Endothelial cell of umbilical vein (primary cell): ENCODE results near the gene SEMA4C. TPM values are rescaled to one million over a fixed set of nuclear protein-coding genes. Genes with fewer than 3 reads are reported as not detected.

Experiments
- BruUV-seq: library from RNA; stranded (reverse); fragments of 400-500 nt; replicated peaks from 2 replicates; lab custom pipeline; 2021; lab: Mats Ljungman, UMichigan
- CTCF ChIA-PET: fragments of 300-600, 350-600 bp; sonication (Branson Sonifier 250); formaldehyde crosslinking; loops from one replicate; lab custom pipeline; 2021; ENCODE audit warnings: antibody characterized with exemption, inconsistent platforms; lab: Charles Lee
- POLR2A ChIA-PET: fragments of 300-600, 350-600 bp; sonication (Branson Sonifier 250); formaldehyde crosslinking; loops from one replicate; lab custom pipeline; 2021; ENCODE audit warnings: antibody characterized with exemption, inconsistent platforms; lab: Charles Lee
- DNase-seq: peaks from one replicate; pipeline ENCODE4 v3.0.0-alpha.2; 2011; ENCODE audit warnings: low read depth, low spot score
- FAIRE-seq: peaks from 2 replicates; lab custom pipeline; 2011; peaks lifted over from hg19 to GRCh38; lab: Jason Lieb, UNC
- H2AFZ ChIP-seq: 2 replicates; pipeline ENCODE4 v1.6.0; 2012; ENCODE audit warnings: low read depth, low read length, control low read depth, inconsistent platforms
- H3K27ac ChIP-seq: 2 replicates; pipeline ENCODE4 v1.5.1; 2011; ENCODE audit warnings: low read depth, mild to moderate bottlenecking, control low read depth, low read length, moderate library complexity; ENCODE audit not compliant: insufficient read depth
- H3K27me3 ChIP-seq, 2 experiments: 2 replicates each; pipeline versions ENCODE4 v1.6.0 to v1.6.1; 2011; ENCODE audit warnings: low read length in 2 of 2, mixed read lengths in 1 of 2; ENCODE audit not compliant: control insufficient read depth in 2 of 2, insufficient read depth in 2 of 2
- H3K36me3 ChIP-seq, 2 experiments: 2 replicates in 1 of 2; 3 replicates in 1 of 2; pipeline ENCODE4 v1.5.1; 2011; ENCODE audit warnings: low read length in 2 of 2, mild to moderate bottlenecking in 1 of 2, moderate library complexity in 1 of 2; ENCODE audit not compliant: control insufficient read depth in 2 of 2, insufficient read depth in 2 of 2; ENCODE audit errors: extremely low read depth in 1 of 2
- H3K4me1 ChIP-seq: 3 replicates; pipeline ENCODE4 v1.5.1; 2011; ENCODE audit warnings: mild to moderate bottlenecking, low read length; ENCODE audit not compliant: control insufficient read depth, insufficient read depth; ENCODE audit errors: extremely low read depth
- H3K4me2 ChIP-seq: 2 replicates; pipeline ENCODE4 v1.6.1; 2011; ENCODE audit warnings: low read length, control low read depth, mixed read lengths; ENCODE audit not compliant: insufficient read depth
- H3K4me3 ChIP-seq, 3 experiments: fragments of 200-600 bp in 1 of 3; sonication (generic), shearing (Covaris generic) in 1 of 3; replicated peaks in 1 of 3; 2 replicates each; pipeline ENCODE4 v1.5.1; 2011 to 2016; ENCODE audit warnings: control low read depth in 3 of 3, low read length in 3 of 3, mild to moderate bottlenecking in 2 of 3, inconsistent platforms in 1 of 3, low read depth in 1 of 3, moderate library complexity in 1 of 3; ENCODE audit not compliant: insufficient read depth in 1 of 3
- H3K79me2 ChIP-seq: 2 replicates; pipeline ENCODE4 v1.6.0; 2012; ENCODE audit warnings: low read length, inconsistent platforms; ENCODE audit not compliant: control insufficient read depth, insufficient read depth
- H3K9ac ChIP-seq: replicated peaks from 2 replicates; pipeline ENCODE3; 2011; ENCODE audit warnings: low read length, control low read depth; ENCODE audit not compliant: insufficient read depth; ENCODE audit errors: extremely low read depth
- H3K9me1 ChIP-seq: replicated peaks from 3 replicates; pipeline ENCODE4 v1.6.0; 2011; ENCODE audit warnings: mild to moderate bottlenecking, low read length; ENCODE audit not compliant: control insufficient read depth, insufficient read depth; ENCODE audit errors: extremely low read depth
- H3K9me3 ChIP-seq: replicated peaks from 2 replicates; pipeline ENCODE4 v1.5.1; 2012; ENCODE audit warnings: low read length, inconsistent platforms; ENCODE audit not compliant: control insufficient read depth, insufficient read depth
- H4K20me1 ChIP-seq: replicated peaks from 2 replicates; pipeline ENCODE3; 2011; ENCODE audit warnings: mild to moderate bottlenecking, low read length; ENCODE audit not compliant: control insufficient read depth, insufficient read depth; ENCODE audit errors: extremely low read depth
- CTCF ChIP-seq, 2 donors: IDR thresholded peaks; 1 replicate in 1 of 2; 2 replicates in 1 of 2; pipeline ENCODE4 v1.5.1; 2011; ENCODE audit warnings: low read length in 2 of 2, mild to moderate bottlenecking in 2 of 2, moderate library complexity in 2 of 2, control low read depth in 1 of 2, inconsistent platforms in 1 of 2, low read depth in 1 of 2; ENCODE audit not compliant: insufficient read depth in 1 of 2; ENCODE audit errors: extremely low read depth in 1 of 2
- EZH2 ChIP-seq: IDR thresholded peaks from 2 replicates; pipeline ENCODE4 v1.6.1; 2012; ENCODE audit warnings: borderline replicate concordance, low read depth, mild to moderate bottlenecking, moderate library complexity, low read length, inconsistent platforms; ENCODE audit not compliant: severe bottlenecking
- FOS ChIP-seq: IDR thresholded peaks from 2 replicates; pipeline ENCODE4 v1.6.1; 2011; ENCODE audit warnings: mild to moderate bottlenecking, low read length, moderate library complexity, borderline replicate concordance; ENCODE audit not compliant: insufficient read depth
- GATA2 ChIP-seq: IDR thresholded peaks from 2 replicates; pipeline ENCODE4 v1.7.0; 2011; ENCODE audit warnings: low read depth, mild to moderate bottlenecking, moderate library complexity, mixed read lengths, low read length; ENCODE audit not compliant: insufficient read length, insufficient read depth
- JUN ChIP-seq: IDR thresholded peaks from 2 replicates; pipeline ENCODE4 v1.6.1; 2011; ENCODE audit warnings: borderline replicate concordance, low read depth; ENCODE audit not compliant: insufficient read length, insufficient read depth
- MAX ChIP-seq: IDR thresholded peaks from 2 replicates; pipeline ENCODE4 v1.6.1; 2011; ENCODE audit not compliant: insufficient read depth, insufficient read length
- MYC ChIP-seq: IDR thresholded peaks from one replicate; pipeline ENCODE4 v1.6.1; 2011; ENCODE audit warnings: mild to moderate bottlenecking, low read depth, low read length
- POLR2A ChIP-seq: IDR thresholded peaks from 2 replicates; pipeline ENCODE4 v1.6.1; 2012; ENCODE audit warnings: low read depth, mild to moderate bottlenecking, control low read depth, low read length
- POLR2AphosphoS5 ChIP-seq: IDR thresholded peaks from 2 replicates; pipeline ENCODE4 v1.6.1; 2012; ENCODE audit warnings: low read depth, mild to moderate bottlenecking, control low read depth, low read length, moderate library complexity; ENCODE audit not compliant: insufficient read depth
- dilution Hi-C: fragments of 300-500 bp; cut with MboI; formaldehyde crosslinking; loops from one replicate; pipeline ENCODE4 v1.15.0; 2019; ENCODE audit warnings: low sequenced_read_pairs; ENCODE audit not compliant: extremely low pct_ligation_motif_present
- intact Hi-C: fragments of 100-400 bp; cut with micrococcal nuclease; formaldehyde crosslinking; loops from one replicate; pipeline ENCODE4 v1.10.0; 2022
- polyA plus RNA-seq, 4 experiments: library from polyadenylated mRNA; depleted of rRNA in 3 of 4; stranded (reverse) in 3 of 4; unstranded in 1 of 4; fragments of >200 nt; gene quantifications; 2 replicates each; pipeline versions ENCODE4 v1.2.1 to v1.2.3, GENCODE V29; 2011 to 2012; ENCODE audit warnings: missing spikeins in 1 of 4
- total RNA-seq: library from RNA; stranded (reverse); gene quantifications from 2 replicates; pipeline ENCODE4 v1.2.3, GENCODE V29; 2021

The SEMA4C gene
- total and polyA plus RNA-seq, 2 donors (not counting 3 experiments of a cell fraction or from before 2014, with no cell fraction given) = 16.4 to 17.3 TPM

- TF ChIP-seq EZH2 = no peak
- TF ChIP-seq MAX = no peak
- no peak for TF ChIP-seq JUN
- no peak for TF ChIP-seq POLR2AphosphoS5
- TF ChIP-seq POLR2A = no peak
- TF ChIP-seq FOS = no peak
- TF ChIP-seq MYC = no peak
- TF ChIP-seq GATA2 = no peak
- no peak for TF ChIP-seq CTCF (IDR thresholded peaks at IDR 0.05; ENCODE audit: extremely low read depth in 1 of 2, insufficient read depth in 1 of 2, low read depth in 1 of 2, low read length in 2 of 2)
- no peak overlapping the region for H3K27ac ChIP-seq
- FAIRE-seq (no peak), DNase-seq (no peak)
- H3K27me3 ChIP-seq = no peaks in the 10 kb centered on the region
- H3K4me3 ChIP-seq = no peak overlapping the region
- H3K9me3 ChIP-seq = no peaks in the 10 kb centered on the region
- H2AFZ ChIP-seq = no peak overlapping the region
- ChIA-PET POLR2A (no interaction called here), CTCF (interaction anchor here (1.6 kb wide), 1 partner anchor 10 kb away, joined by 6 read pairs; the partner anchor contains the start of gene ANKRD39)
- intact Hi-C loops = no loop called here
- no peaks in the 10 kb centered on the region for H3K9me1 ChIP-seq
- no peak overlapping the region for H3K9ac ChIP-seq
- no TSS peak for BruUV-seq
- H3K36me3 ChIP-seq = peaks cover 0 to 10% of the 10 kb centered on the region in 2 experiments
- H4K20me1 ChIP-seq = no peaks in the 10 kb centered on the region
- dilution Hi-C loops = no loop called here
- no peak overlapping the region for H3K4me2 ChIP-seq
- H3K4me1 ChIP-seq = no peaks in the 10 kb centered on the region
- H3K79me2 ChIP-seq = no peaks in the 10 kb centered on the region
Observed at GRCh38 chr2:96848264-96848663, 21.6 kb downstream of the SEMA4C start.
